Measurements from ENCODE around the gene FOXO1.

Gene FOXO1

GRCh38 chr13:40679480-40679985 lies 13.1 kb upstream of the FOXO1 start:
- H3K4me3 ChIP-seq (ENCODE audit: low read length): no peak overlapping the region
- no peaks in the 10 kb centered on the region for H3K9me3 ChIP-seq (ENCODE audit: control insufficient read depth, low read depth, low read length)
- H3K36me3 ChIP-seq (ENCODE audit: control insufficient read depth, low read depth, low read length): no peaks in the 10 kb centered on the region
- no peaks in the 10 kb centered on the region for H3K27me3 ChIP-seq (ENCODE audit: control insufficient read depth, insufficient read depth, low read length)
- peaks cover 39% of the 10 kb centered on the region for H3K4me1 ChIP-seq (ENCODE audit: control insufficient read depth, low read depth, low read length)
- no peak overlapping the region for H3K27ac ChIP-seq (ENCODE audit: low read length)
- H3K9ac ChIP-seq (ENCODE audit: low read length): no peak overlapping the region

DNA sequence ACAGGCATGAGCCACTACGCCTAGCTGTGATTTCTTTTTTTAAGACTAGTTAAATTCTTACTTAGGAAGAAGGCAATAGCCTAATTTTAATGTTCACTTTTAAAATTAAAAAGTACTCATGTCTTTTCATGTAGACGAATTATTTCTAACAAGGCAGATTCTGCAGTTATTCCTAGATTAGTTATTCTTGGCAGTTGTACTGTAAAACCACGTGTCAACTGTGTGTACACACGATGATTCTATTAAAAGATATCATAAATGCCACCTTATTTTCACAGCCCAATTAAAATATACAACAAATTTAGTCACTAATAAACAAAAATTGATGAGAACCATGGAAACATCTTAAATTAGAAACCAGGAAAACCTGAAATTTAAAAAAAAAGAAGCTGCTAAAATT lies 10.6 kb upstream of the FOXO1 start:
- Histone ChIP-seq H3K27me3 (ENCODE audit: control insufficient read depth, insufficient read depth, low read length) (no peaks in the 10 kb centered on the region), H3K36me3 (ENCODE audit: control insufficient read depth, low read depth, low read length) (no peaks in the 10 kb centered on the region), H3K27ac (ENCODE audit: low read length) (no peak overlapping the region), H3K4me1 (ENCODE audit: control insufficient read depth, low read depth, low read length) (peaks cover 50% of the 10 kb centered on the region), H3K9me3 (ENCODE audit: control insufficient read depth, low read depth, low read length) (no peaks in the 10 kb centered on the region), H3K9ac (ENCODE audit: low read length) (no peak overlapping the region), H3K4me3 (ENCODE audit: low read length) (no peak overlapping the region)

GRCh38 chr13:40676007-40676406 lies 9.6 kb upstream of the FOXO1 start:
- H3K27me3 ChIP-seq (ENCODE audit: control insufficient read depth, insufficient read depth, low read length): no peaks in the 10 kb centered on the region
- H3K9me3 ChIP-seq (ENCODE audit: control insufficient read depth, low read depth, low read length): no peaks in the 10 kb centered on the region
- H3K4me3 ChIP-seq (ENCODE audit: low read length): no peak overlapping the region
- H3K9ac ChIP-seq (ENCODE audit: low read length): no peak overlapping the region
- H3K4me1 ChIP-seq (ENCODE audit: control insufficient read depth, low read depth, low read length): peaks cover 51% of the 10 kb centered on the region
- no peaks in the 10 kb centered on the region for H3K36me3 ChIP-seq (ENCODE audit: control insufficient read depth, low read depth, low read length)
- no peak overlapping the region for H3K27ac ChIP-seq (ENCODE audit: low read length)

GRCh38 chr13:40673414-40673813 lies 7.0 kb upstream of the FOXO1 start:
- no peaks in the 10 kb centered on the region for H3K36me3 ChIP-seq (ENCODE audit: control insufficient read depth, low read depth, low read length)
- H3K27me3 ChIP-seq (ENCODE audit: control insufficient read depth, insufficient read depth, low read length): no peaks in the 10 kb centered on the region
- peaks cover 45% of the 10 kb centered on the region for H3K4me1 ChIP-seq (ENCODE audit: control insufficient read depth, low read depth, low read length)
- peak overlapping the region; percentile 37 for H3K4me3 ChIP-seq (ENCODE audit: low read length)
- no peaks in the 10 kb centered on the region for H3K9me3 ChIP-seq (ENCODE audit: control insufficient read depth, low read depth, low read length)
- H3K27ac ChIP-seq (ENCODE audit: low read length): peak overlapping the region; percentile 49
- no peak overlapping the region for H3K9ac ChIP-seq (ENCODE audit: low read length)

GRCh38 chr13:40672765-40673397 lies 6.4 kb upstream of the FOXO1 start:
- Histone ChIP-seq H3K9ac (ENCODE audit: low read length) (no peak overlapping the region), H3K36me3 (ENCODE audit: control insufficient read depth, low read depth, low read length) (no peaks in the 10 kb centered on the region), H3K27ac (ENCODE audit: low read length) (peak overlapping the region; percentile 84), H3K4me1 (ENCODE audit: control insufficient read depth, low read depth, low read length) (peaks cover 50% of the 10 kb centered on the region), H3K27me3 (ENCODE audit: control insufficient read depth, insufficient read depth, low read length) (peaks cover 1% of the 10 kb centered on the region), H3K4me3 (ENCODE audit: low read length) (peak overlapping the region; percentile 37), H3K9me3 (ENCODE audit: control insufficient read depth, low read depth, low read length) (no peaks in the 10 kb centered on the region)

DNA sequence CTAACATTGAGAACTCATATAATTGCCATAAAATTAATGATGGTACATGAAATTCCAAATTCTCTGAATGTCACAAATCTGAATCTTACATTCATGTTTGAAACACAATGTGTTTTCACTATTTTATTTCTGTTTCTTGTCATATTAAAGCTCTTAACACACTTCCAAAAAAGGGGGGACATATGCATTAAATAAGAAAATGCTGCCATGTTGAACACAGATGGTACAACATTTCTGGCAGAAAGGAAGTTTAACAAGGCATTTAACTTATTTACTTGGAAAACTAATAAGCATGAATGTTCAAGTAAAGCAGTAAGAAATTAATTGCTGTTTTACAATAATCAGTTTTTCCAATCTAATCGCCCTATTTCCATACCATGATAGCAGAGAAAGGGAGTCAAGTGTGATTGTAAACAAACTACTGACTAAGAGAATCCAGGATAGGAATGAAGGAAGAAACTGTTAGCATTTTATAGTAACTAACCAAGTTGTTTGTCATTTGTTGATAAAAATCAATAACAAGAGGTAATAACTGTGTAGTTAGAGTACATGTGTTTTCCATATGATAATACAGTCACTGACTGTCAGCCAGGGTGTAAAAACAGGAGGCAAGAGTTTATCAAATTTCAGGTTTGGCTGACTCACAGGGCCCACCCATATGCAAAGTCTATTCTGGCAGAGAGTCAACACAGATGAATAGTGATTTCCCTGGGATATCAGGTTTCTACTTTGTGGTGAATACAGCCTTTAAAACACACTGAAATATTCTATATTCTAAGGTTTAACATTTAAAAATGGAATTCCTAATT lies 5.7 kb upstream of the FOXO1 start:
- Histone ChIP-seq H3K27me3 (ENCODE audit: control insufficient read depth, insufficient read depth, low read length) (peaks cover 7% of the 10 kb centered on the region), H3K4me1 (ENCODE audit: control insufficient read depth, low read depth, low read length) (peaks cover 54% of the 10 kb centered on the region), H3K4me3 (ENCODE audit: low read length) (peak overlapping the region; percentile 37), H3K36me3 (ENCODE audit: control insufficient read depth, low read depth, low read length) (no peaks in the 10 kb centered on the region), H3K9ac (ENCODE audit: low read length) (no peak overlapping the region), H3K27ac (ENCODE audit: low read length) (peak overlapping the region; percentile 84), H3K9me3 (ENCODE audit: control insufficient read depth, low read depth, low read length) (no peaks in the 10 kb centered on the region)

- H3K4me3 ChIP-seq (ENCODE audit: low read length): no peak overlapping the region
- no peaks in the 10 kb centered on the region for H3K36me3 ChIP-seq (ENCODE audit: control insufficient read depth, low read depth, low read length)
- peaks cover 7% of the 10 kb centered on the region for H3K27me3 ChIP-seq (ENCODE audit: control insufficient read depth, insufficient read depth, low read length)
- H3K9me3 ChIP-seq (ENCODE audit: control insufficient read depth, low read depth, low read length): no peaks in the 10 kb centered on the region
- H3K9ac ChIP-seq (ENCODE audit: low read length): no peak overlapping the region
- H3K27ac ChIP-seq (ENCODE audit: low read length): no peak overlapping the region
- H3K4me1 ChIP-seq (ENCODE audit: control insufficient read depth, low read depth, low read length): peaks cover 54% of the 10 kb centered on the region
Observed at GRCh38 chr13:40670307-40670706, 3.9 kb upstream of the FOXO1 start.

- H3K27me3 ChIP-seq (ENCODE audit: control insufficient read depth, insufficient read depth, low read length): peaks cover 14% of the 10 kb centered on the region
- no peaks in the 10 kb centered on the region for H3K36me3 ChIP-seq (ENCODE audit: control insufficient read depth, low read depth, low read length)
- peak overlapping the region; percentile 81 for H3K4me3 ChIP-seq (ENCODE audit: low read length)
- peaks cover 48% of the 10 kb centered on the region for H3K4me1 ChIP-seq (ENCODE audit: control insufficient read depth, low read depth, low read length)
- H3K9ac ChIP-seq (ENCODE audit: low read length): no peak overlapping the region
- no peaks in the 10 kb centered on the region for H3K9me3 ChIP-seq (ENCODE audit: control insufficient read depth, low read depth, low read length)
- no peak overlapping the region for H3K27ac ChIP-seq (ENCODE audit: low read length)
Observed at GRCh38 chr13:40668335-40668734, 1.9 kb upstream of the FOXO1 start.

DNA sequence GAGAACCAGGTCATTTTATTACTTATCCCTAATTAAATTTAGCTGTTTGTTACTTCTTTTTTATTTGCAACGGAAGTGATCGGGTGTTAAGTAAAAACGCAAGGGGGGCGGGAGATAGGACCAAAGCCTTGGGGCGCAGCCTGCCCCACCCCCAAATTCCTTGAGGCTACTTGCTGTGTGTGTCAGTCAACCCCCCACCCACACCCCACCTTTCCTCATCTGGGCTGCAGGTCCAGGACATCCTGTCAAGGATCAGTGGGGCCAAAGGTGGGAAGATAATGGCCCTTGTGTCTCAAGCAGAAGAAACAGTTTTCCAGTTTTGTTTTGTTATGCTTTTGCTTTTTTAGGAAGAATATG lies 1.2 kb upstream of the FOXO1 start:
- H3K36me3 ChIP-seq (ENCODE audit: control insufficient read depth, low read depth, low read length): no peaks in the 10 kb centered on the region
- H3K4me1 ChIP-seq (ENCODE audit: control insufficient read depth, low read depth, low read length): peaks cover 48% of the 10 kb centered on the region
- peak overlapping the region; percentile 81 for H3K4me3 ChIP-seq (ENCODE audit: low read length)
- no peak overlapping the region for H3K27ac ChIP-seq (ENCODE audit: low read length)
- peak overlapping the region; percentile 32 for H3K9ac ChIP-seq (ENCODE audit: low read length)
- no peaks in the 10 kb centered on the region for H3K9me3 ChIP-seq (ENCODE audit: control insufficient read depth, low read depth, low read length)
- peaks cover 14% of the 10 kb centered on the region for H3K27me3 ChIP-seq (ENCODE audit: control insufficient read depth, insufficient read depth, low read length)

- peak overlapping the region; percentile 32 for H3K9ac ChIP-seq (ENCODE audit: low read length)
- H3K4me1 ChIP-seq (ENCODE audit: control insufficient read depth, low read depth, low read length): peaks cover 48% of the 10 kb centered on the region
- no peaks in the 10 kb centered on the region for H3K36me3 ChIP-seq (ENCODE audit: control insufficient read depth, low read depth, low read length)
- H3K4me3 ChIP-seq (ENCODE audit: low read length): peak overlapping the region; percentile 81
- no peaks in the 10 kb centered on the region for H3K9me3 ChIP-seq (ENCODE audit: control insufficient read depth, low read depth, low read length)
- peaks cover 14% of the 10 kb centered on the region for H3K27me3 ChIP-seq (ENCODE audit: control insufficient read depth, insufficient read depth, low read length)
- H3K27ac ChIP-seq (ENCODE audit: low read length): no peak overlapping the region
Observed at GRCh38 chr13:40666933-40667621, 636 bp upstream of the FOXO1 start.

DNA sequence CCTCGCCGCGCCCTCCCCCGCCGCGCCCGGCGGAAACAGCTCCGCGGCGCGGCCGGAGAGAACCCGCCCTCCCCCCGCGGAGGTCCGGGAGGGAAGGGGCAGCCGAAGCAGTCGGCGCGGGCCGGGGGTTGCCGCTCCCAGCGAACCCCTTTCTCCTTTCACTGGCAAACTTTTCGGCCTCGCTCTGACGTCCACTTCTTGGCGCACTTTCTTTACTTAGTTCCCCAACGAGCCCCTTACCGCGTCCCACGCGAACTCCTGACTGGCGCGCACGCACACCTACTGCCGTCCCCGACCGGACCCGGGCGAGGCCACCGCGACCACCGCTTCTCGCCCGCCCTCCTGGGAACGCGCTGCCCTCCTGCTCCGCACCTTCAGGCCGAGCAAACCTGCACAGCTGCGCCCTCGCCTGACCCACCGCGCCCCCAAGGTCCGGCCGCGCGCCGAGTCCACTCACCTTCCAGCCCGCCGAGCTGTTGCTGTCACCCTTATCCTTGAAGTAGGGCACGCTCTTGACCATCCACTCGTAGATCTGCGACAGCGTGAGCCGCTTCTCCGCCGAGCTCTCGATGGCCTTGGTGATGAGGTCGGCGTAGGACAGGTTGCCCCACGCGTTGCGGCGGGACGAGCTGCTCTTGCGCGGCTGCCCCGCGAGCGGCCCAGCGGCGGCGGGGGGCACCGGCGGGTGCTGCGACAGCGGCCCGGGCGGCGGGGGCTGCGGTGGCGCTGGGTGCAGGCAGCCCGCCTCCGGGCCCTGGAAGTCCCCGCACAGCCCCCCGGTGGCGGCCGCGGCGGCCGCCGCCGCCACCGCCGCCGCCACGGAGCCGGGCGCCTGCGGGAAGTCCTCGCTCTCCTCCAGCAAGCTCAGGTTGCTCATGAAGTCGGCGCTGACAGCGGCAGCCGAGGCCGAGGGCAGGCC lies 1.1 kb downstream of the FOXO1 start:
- Histone ChIP-seq H3K27ac (ENCODE audit: low read length) (no peak overlapping the region), H3K27me3 (ENCODE audit: control insufficient read depth, insufficient read depth, low read length) (peaks cover 14% of the 10 kb centered on the region), H3K4me3 (ENCODE audit: low read length) (peak overlapping the region; percentile 81), H3K36me3 (ENCODE audit: control insufficient read depth, low read depth, low read length) (no peaks in the 10 kb centered on the region), H3K4me1 (ENCODE audit: control insufficient read depth, low read depth, low read length) (peaks cover 34% of the 10 kb centered on the region), H3K9ac (ENCODE audit: low read length) (peak overlapping the region; percentile 65), H3K9me3 (ENCODE audit: control insufficient read depth, low read depth, low read length) (no peaks in the 10 kb centered on the region)

Measured in iPS-18a (cell line).